Tibial artery (tissue), 4 donors: Measurements from ENCODE around the gene CRISP3.

Source experiments
- DNase-seq, 2 donors: peaks; one replicate each; pipeline ENCODE4 v3.0.0-alpha.2; 2019
- H3K27ac ChIP-seq, 2 donors: fragments of 200-600 bp; sonication (generic) in 1 of 2; 1 replicate in 1 of 2; 2 replicates in 1 of 2; pipeline ENCODE4 v1.5.1; 2018 to 2019; ENCODE audit warnings: mild to moderate bottlenecking in 1 of 2
- H3K27me3 ChIP-seq, 2 donors: fragments of 200-600 bp; sonication (generic) in 1 of 2; one replicate each; pipeline versions ENCODE4 v1.5.1 to v1.6.0; 2016 to 2019
- H3K36me3 ChIP-seq, 3 donors: fragments of 200-600 bp; sonication (generic) in 2 of 3; one replicate each; pipeline ENCODE4 v1.5.1; 2016 to 2019; ENCODE audit warnings: mild to moderate bottlenecking in 2 of 3
- H3K4me1 ChIP-seq, 4 donors: fragments of 200-600 bp; sonication (generic) in 2 of 4; 1 replicate in 3 of 4; 2 replicates in 1 of 4; pipeline ENCODE4 v1.5.1; 2016 to 2019
- H3K4me3 ChIP-seq, 2 donors: fragments of 200-600 bp; sonication (generic) in 1 of 2; 1 replicate in 1 of 2; 2 replicates in 1 of 2; pipeline ENCODE4 v1.5.1; 2018 to 2019; ENCODE audit warnings: mild to moderate bottlenecking in 2 of 2
- H3K9me3 ChIP-seq, 3 donors: fragments of 200-600 bp; sonication (generic) in 1 of 3; one replicate each; pipeline ENCODE4 v1.5.1; 2016 to 2019
- CTCF ChIP-seq, 2 experiments: fragments of 200-600 bp in 1 of 2; fragments of 450-650 bp in 1 of 2; IDR thresholded peaks; one replicate each; pipeline ENCODE4 v1.5.1; 2017 to 2019; ENCODE audit warnings: antibody characterized with exemption in 2 of 2, mild to moderate bottlenecking in 1 of 2, moderate library complexity in 1 of 2
- intact Hi-C: fragments of 100-400 bp; cut with DNase I; formaldehyde crosslinking; loops from one replicate; pipeline ENCODE4 v1.15.0; 2023; ENCODE audit warnings: low total_unique reads

CRISP3 gene

GRCh38 chr6:49782293-49782692 is 38.1 kb upstream of the CRISP3 start:
- Histone ChIP-seq H3K4me1 (no peaks in the 10 kb centered on the region), H3K36me3 (no peaks in the 10 kb centered on the region), H3K27ac (no peak overlapping the region), H3K4me3 (no peak overlapping the region), H3K27me3 (no peaks in the 10 kb centered on the region), H3K9me3 (no peaks in the 10 kb centered on the region)
- intact Hi-C loops = no loop called here
- DNase-seq = no peak
- TF ChIP-seq CTCF (IDR thresholded peaks at IDR 0.05) = no peak

GRCh38 chr6:49776444-49776843 is 32.3 kb upstream of the CRISP3 start:
- Histone ChIP-seq H3K9me3 (no peaks in the 10 kb centered on the region), H3K36me3 (no peaks in the 10 kb centered on the region), H3K4me1 (no peaks in the 10 kb centered on the region), H3K27me3 (no peaks in the 10 kb centered on the region), H3K27ac (no peak overlapping the region), H3K4me3 (no peak overlapping the region)
- intact Hi-C loops = no loop called here
- no peak for DNase-seq
- TF ChIP-seq CTCF (IDR thresholded peaks at IDR 0.05) = no peak

GRCh38 chr6:49775043-49775442 is 30.9 kb upstream of the CRISP3 start:
- no peak for DNase-seq
- no peaks in the 10 kb centered on the region for H3K27me3 ChIP-seq
- H3K36me3 ChIP-seq = no peaks in the 10 kb centered on the region
- no peak for TF ChIP-seq CTCF (IDR thresholded peaks at IDR 0.05)
- H3K9me3 ChIP-seq = no peaks in the 10 kb centered on the region
- no peak overlapping the region for H3K4me3 ChIP-seq
- H3K27ac ChIP-seq = no peak overlapping the region
- H3K4me1 ChIP-seq = no peaks in the 10 kb centered on the region
- intact Hi-C loops = no loop called here

- no peak for DNase-seq
- no peaks in the 10 kb centered on the region for H3K4me1 ChIP-seq
- H3K4me3 ChIP-seq = no peak overlapping the region
- H3K36me3 ChIP-seq = no peaks in the 10 kb centered on the region
- H3K9me3 ChIP-seq = no peaks in the 10 kb centered on the region
- H3K27me3 ChIP-seq = no peaks in the 10 kb centered on the region
- no peak for TF ChIP-seq CTCF (IDR thresholded peaks at IDR 0.05)
- no peak overlapping the region for H3K27ac ChIP-seq
- intact Hi-C loops = no loop called here
Measured at GRCh38 chr6:49772285-49772684, 28.1 kb upstream of the CRISP3 start.

GRCh38 chr6:49766762-49767161 is 22.6 kb upstream of the CRISP3 start:
- Histone ChIP-seq H3K27me3 (no peaks in the 10 kb centered on the region), H3K27ac (no peak overlapping the region), H3K36me3 (no peaks in the 10 kb centered on the region), H3K4me1 (no peaks in the 10 kb centered on the region), H3K4me3 (no peak overlapping the region), H3K9me3 (no peaks in the 10 kb centered on the region)
- no peak for DNase-seq
- intact Hi-C loops = no loop called here
- TF ChIP-seq CTCF (IDR thresholded peaks at IDR 0.05) = no peak

GRCh38 chr6:49764571-49765236 is 20.5 kb upstream of the CRISP3 start:
- Histone ChIP-seq H3K4me3 (no peak overlapping the region), H3K27me3 (no peaks in the 10 kb centered on the region), H3K4me1 (no peaks in the 10 kb centered on the region), H3K27ac (no peak overlapping the region), H3K36me3 (no peaks in the 10 kb centered on the region), H3K9me3 (no peaks in the 10 kb centered on the region)
- intact Hi-C loops = no loop called here
- no peak for TF ChIP-seq CTCF (IDR thresholded peaks at IDR 0.05)
- DNase-seq = no peak
